GM21423 (cell line): ENCODE results near the gene RECQL.

Experiments
- ATAC-seq: cut with Tn5 transposase; IDR thresholded peaks from one replicate; pipeline ENCODE4 v1.9.1; 2021; ENCODE audit warnings: mild to moderate bottlenecking, moderate library complexity; ENCODE audit not compliant: unreplicated experiment

RECQL gene, protein sequence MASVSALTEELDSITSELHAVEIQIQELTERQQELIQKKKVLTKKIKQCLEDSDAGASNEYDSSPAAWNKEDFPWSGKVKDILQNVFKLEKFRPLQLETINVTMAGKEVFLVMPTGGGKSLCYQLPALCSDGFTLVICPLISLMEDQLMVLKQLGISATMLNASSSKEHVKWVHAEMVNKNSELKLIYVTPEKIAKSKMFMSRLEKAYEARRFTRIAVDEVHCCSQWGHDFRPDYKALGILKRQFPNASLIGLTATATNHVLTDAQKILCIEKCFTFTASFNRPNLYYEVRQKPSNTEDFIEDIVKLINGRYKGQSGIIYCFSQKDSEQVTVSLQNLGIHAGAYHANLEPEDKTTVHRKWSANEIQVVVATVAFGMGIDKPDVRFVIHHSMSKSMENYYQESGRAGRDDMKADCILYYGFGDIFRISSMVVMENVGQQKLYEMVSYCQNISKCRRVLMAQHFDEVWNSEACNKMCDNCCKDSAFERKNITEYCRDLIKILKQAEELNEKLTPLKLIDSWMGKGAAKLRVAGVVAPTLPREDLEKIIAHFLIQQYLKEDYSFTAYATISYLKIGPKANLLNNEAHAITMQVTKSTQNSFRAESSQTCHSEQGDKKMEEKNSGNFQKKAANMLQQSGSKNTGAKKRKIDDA

DNA sequence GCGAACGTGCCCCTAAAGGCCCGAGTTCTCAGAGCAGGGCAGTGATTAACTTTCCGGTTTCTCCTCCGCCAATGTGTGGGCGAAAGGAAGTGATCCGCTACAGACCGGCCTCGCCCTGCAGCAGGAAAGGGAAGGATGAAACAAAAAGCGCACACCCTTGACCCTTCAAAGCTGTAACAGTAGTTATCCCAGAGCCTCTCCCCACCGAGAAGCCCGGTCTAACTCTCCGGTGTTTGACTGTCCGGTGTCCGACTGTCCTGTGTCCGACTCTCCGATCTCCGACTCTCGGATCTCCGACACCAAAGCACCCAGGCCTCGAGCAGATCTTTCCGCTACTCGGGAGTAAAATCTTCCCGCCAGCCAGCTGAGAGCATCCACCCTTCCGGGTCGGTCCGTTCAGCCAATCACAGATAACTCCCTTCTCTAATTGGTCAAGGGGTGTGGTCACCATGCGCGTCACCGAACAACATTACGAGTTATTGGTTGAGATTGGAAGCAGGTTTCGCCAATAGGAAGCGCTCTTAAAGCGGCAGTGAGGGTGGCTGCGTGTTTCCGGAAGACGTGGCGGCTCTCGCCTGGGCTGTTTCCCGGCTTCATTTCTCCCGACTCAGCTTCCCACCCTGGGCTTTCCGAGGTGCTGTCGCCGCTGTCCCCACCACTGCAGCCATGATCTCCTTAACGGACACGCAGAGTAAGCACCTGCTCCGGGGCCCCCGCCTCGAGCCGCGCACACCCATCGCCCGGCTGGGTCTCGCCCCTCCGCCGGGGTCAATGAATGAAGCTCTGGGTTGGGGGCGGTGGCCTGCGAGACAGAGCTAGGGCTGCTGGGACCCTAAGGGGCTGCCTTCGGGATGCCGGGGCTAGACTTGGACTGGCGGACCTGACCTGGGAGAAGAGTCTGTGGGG lies at the start of gene RECQL, which contains the start of gene GOLT1B:
TSS of gene RECQL (minus strand) at position 378 of the 906 bp plus-strand sequence. CDS start 2,065 bp downstream, outside the sequence.
TSS of gene GOLT1B (plus strand) at position 532 of the 906 bp plus-strand sequence. CDS start at position 667, 135 bp downstream.
- peak; percentile 98 for ATAC-seq

DNA sequence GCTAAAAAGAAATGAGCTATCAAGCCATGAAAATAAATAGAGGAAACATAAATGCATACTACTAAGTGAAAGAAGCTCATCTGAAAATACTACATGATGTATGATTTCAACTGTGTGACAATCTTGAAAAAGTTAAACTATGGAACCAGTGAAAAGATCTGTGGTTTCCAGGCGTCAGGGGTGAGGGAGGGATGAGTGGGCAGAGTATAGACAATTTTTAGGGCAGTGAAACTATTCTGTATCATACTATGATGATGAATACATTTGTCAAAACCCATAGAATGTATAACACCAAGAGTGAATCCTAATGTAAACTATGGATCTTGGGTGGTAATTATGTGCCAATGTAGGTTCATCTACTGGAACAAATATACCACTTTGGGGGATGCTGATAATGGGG lies 46.0 kb upstream of the RECQL start:
- no peak for ATAC-seq

DNA sequence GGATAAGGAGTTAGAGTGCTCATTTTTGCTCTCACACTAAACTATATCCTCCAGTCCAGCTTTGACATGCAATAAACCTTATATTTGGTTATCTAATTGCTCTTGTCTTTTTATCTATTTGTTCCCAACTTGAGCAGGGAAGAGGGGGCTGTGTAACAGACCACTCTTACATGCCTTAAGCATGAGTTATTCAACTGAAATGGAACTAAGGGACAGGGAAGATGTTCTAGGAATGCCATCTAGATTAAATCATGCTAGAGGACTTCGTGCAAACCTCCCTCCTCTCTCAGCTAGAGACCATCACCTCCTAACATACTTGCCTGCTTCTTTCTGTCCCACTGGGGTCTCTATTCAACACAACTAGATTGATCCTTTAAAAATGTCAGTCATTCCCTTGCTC lies 45.3 kb upstream of the RECQL start:
- no peak for ATAC-seq

DNA sequence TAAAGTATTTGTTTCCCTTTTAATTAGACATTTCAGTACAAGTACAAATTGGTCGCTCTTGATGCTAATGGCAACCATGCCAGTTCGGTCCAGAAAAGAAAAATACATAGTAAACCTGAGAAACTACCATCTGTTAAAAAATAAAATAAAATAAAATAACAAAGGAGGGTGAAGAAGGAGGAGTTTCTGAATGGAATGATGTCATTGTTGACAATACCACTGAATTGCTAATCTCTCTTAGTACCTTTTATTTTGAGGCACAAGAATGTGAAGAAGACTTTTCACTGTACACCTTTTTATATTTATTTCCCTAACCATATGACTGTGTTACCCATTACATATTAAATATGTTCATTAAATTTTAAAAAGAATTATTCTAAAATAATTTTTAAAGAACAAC lies 44.1 kb upstream of the RECQL start:
- no peak for ATAC-seq

DNA sequence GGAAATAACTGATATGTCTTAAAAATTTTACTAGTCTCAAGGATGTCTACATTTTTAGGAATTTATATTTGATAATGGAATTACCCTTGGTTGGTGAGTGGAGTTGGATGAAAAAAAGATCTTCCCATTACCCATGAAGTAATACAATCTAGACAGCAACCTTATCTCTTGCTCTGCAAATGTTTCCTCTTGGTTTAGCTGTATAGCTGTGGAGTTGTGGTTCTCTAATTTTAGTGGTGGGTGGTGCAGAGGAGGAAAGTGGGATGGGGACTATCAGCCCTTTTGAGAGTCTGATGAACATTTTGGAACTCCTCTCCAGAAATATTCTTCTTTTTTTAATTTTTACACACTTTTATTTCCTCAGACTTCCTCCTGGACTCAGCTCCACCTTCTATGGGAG lies 41.7 kb upstream of the RECQL start:
- no peak for ATAC-seq

DNA sequence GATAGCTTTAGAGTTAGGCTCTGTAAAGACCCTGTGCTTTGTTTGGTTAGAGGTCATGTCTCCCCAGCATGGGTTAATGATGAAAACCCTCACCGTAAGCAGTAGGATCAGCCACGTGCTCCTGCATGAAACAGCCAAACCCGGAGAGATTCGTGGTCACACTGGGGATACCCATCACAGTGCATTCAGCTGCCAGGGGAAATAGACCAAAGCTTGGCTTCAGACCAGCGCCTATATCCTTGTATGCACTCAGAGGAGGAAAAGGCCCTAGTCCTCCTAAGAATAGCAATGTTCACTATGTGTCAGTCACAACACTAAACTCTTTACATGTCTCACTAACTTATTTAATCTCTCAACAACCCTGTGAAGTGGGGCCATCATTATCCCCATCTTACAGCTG lies 41.0 kb upstream of the RECQL start:
- no peak for ATAC-seq

DNA sequence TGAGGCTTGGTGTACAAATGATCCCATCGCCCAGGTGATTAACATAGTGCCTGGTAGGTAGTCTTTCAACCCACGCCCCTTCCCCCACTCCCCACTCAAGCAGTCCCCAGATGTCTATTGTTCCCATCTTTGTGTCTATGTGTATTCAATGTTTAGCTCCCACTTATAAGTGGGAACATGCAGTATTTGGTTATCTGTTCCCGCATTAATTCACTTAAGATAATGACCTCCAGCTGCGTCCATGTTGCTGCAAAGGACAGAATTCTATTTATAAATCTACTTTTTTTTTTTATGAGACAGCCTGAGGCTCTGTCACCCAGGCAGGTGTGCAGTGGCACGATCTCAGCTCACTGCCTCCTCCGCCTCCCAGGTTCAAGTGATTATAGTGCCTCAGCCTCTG lies 40.3 kb upstream of the RECQL start:
- ATAC-seq = no peak

DNA sequence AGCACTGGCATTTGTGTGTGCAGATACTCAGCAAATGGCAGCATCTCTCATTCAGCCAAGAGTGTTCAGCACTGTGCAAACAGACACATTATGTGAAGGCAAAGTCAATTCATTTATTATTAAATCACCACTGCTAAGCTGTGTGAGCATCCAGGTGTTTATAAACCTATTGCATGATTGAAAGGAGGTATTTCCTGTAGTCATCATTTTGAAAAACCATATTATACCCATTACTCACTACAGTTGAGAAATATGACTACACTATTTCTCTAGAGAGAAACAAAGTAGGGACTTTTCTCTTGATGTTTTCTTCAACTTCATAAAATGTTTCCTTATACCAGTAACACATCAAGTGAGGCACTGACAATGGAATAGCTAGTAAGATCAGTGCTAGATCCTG lies 38.4 kb upstream of the RECQL start:
- ATAC-seq = no peak

DNA sequence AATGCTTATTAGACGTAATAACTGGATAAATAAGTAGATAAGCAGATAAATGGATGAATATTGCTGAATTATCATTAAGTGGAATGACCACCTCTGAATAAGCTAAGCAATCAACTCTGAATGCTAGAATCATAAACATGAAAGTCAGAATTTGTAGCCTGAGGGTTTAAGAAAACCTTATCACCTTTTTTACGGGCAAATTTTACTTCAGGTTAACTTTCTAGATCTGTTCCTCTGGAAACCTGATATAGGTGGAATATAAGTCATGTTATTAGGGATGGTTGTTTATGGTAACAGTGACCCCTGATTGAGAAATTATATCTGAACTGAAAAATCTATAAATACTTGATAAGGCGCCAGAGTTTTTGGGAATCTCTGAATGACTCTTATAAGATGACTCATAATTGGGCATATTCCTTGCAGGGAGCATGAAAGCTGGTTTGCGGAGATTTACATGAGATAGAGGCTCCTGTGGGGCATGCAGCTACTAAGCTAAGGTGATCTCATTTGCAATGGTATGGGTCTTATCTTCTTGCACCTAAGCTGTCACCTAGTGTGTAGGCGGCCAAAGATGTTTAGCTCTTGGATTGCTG lies 36.7 kb upstream of the RECQL start:
- no peak for ATAC-seq

DNA sequence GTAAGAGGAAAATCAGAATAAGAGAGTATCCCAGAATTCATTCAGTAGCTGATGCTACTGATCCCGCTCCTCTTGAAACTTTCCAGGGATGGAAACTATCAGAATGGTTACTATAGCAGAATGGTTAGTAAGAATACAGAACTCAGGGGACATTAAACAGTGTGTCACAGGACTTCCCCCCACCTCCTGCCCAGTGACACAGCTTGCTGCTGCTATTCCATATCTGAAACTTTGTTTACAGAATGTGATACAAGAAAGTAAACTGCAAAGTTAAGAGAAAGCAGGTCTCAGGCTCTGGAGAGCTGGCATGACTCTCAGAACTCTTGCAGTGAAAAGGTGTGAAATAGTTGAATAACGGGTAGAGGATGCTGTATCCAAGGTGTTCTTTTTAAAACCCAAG lies 28.0 kb upstream of the RECQL start:
- ATAC-seq = no peak

DNA sequence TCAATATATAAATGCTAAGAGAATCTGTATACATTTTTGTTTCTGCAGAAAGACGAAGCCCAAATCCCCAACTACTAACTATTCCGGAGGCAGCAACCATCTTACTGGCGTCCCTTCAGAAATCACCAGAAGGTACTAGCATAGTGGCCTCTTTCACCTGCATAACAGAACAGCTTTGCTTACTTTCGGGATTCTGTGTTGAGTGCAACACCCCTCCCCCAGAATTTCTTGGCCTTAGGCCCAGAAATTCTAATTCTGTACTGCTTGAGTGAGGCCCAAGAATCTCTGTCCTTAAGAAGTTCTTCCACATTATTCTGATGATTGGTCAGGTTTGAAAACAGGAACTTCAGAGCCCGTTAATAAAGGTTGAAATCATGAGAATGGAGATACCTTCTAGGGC lies 27.5 kb upstream of the RECQL start:
- no peak for ATAC-seq

DNA sequence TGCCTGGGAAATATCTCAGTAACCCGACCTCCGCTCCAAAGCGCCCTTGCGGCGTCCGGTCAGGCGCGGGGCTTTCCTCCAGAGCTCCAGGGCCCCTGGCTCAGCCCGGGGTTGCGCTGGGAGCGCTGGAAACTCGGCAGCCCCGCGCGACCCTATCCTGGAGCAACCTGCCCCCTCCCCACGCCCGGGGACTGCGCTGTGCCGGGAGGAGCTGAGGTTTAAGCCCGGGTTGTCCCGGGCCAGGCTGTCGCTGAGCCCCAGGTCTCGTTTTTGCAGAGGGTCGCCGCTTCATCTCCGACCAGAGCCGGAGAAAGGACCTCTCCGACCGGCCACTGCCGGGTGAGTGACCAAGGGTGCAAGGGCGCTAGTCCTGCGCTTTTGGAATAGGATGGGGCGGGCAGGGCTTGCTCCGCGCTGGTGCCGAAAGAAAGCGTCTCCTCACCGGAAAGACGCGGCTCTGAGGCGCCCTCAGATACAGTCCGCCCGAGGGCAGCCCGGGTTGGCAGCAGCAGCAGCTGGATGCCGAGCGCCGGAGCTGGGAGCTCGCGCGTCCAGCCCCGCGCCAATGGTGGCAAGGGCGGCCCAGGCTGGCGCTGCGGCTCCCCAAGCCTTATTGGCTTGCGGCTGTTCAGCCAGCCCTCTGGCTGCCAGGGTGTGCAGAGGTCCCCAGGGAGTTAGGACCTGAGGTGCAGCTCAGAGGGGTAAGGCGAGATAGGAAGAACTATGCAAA lies 26.2 kb upstream of the RECQL start:
- peak; percentile 93 for ATAC-seq

DNA sequence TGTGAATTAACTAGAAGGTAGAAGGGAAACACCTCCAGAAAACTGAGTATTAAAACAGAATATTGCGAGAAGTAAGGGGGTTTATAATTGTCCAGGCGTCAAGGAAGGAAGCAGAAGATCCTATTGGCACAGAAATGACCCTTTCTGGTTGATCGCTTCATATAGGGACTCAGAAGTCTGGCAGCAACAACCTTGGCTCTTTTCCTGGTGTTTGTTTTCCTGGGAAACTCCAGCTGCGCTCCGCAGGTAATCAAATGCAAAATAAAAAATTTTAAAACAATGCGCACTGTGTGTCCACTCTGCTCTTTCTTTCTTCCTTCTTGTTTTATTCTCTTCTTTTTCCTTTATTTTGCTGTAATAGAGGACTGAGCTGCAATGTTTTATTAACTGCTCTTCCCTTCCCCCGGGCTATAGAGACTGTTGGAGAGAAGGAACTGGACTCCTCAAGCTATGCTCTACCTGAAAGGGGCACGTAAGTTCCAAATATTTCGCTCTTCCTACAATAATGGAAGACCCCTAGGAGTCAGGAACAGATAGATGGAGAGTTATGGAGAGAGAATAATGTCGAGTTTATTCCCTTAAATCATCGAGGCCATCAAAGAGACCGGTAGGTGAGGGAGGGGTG lies 25.4 kb upstream of the RECQL start:
- ATAC-seq = no peak

DNA sequence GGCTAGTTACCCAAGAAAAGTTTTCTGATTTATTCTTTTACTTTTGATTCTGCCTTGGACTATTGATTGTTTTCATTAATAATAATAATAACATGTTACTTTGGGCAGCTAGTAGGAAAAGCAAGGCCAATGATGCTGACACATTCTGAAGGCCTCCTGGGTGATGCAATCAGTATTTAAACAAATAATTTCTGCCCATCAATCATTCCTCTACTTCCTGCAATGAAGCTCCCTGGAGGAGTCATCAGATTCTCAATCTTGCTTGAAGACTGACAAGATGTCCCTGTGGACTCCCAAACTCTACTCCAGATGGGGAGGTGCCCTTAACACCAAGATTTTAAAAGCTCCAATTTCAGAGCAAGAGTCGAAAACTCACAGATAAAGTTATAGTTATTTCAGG lies 24.6 kb upstream of the RECQL start, which contains the start of gene SPX:
TSS of gene SPX (plus strand) at position 244 of the 400 bp plus-strand sequence. CDS start 177 bp downstream, outside the sequence.
- ATAC-seq = no peak

DNA sequence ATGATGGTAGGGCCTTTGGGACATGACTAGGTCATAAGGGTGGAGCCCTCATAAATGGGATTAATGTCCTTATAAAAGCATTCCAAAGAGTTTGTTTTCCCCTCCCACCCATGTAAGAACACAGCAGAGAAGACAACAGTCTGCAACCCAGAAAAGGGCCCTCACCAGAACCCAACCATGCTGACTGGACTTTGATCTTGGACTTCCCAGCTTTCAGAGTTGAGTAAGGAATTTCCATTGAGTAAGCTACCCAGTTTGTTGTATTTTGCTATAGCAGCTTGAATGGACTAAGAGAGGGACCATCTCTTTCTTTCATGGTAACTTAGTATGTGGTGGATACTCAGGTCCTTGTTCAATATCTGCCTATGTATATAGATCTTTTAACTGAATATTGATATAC lies 21.7 kb upstream of the RECQL start:
- ATAC-seq = no peak

DNA sequence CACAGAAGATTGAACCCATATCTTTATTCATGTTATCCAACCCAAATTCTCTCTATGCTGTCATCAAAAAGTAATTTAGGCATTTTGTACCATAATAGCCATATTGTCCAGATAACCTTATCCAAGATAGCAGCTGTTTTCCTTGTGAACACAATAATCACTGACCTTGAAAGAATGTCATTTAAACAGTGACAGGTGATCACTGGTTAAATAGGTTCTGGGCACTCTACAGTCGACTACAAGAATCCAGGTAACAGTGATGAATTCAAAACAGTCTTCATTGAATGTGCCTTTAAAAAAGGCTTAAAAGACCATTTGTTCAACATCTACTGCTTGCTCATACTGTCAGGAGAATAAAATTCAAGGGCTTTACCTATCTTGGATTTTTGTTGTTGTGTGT lies 20.1 kb upstream of the RECQL start:
- no peak for ATAC-seq

DNA sequence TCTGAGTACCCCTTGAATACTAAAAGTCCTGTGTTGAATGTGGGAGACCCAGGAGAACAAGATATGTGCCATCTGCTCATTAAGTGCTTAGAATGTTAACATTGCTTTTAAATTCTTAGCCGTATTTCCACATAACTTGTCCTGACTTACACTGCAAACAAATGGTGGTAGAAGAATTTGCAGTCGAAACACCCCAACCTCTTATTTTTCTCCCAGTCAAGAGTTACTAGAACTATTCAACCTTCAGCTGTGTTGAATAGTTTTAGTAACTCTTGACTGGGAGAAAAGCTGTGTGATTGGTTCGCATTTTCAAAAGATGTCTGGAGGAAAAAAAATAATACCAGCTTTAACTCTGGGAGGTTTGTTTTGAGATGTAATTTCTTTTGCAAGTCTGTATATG lies 17.0 kb upstream of the RECQL start:
- ATAC-seq = no peak

DNA sequence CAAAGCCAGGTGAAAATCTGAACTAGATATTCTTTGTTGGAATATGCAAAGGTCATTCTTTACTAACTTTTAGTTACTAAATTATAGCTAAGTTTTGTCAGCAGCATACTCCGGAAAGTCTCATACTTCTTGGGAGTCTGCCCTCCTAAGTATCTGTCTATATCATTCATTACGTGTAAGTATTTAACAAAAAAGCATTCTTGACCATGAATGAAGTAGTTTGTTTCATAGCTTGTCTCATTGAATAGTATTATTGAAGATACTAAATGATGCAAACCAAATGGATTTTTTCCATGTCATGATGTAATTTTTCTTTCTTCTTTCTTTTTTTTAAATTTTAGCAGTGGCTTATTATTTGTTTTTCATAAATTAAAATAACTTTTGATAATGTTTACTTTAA lies 14.8 kb upstream of the RECQL start:
- no peak for ATAC-seq

DNA sequence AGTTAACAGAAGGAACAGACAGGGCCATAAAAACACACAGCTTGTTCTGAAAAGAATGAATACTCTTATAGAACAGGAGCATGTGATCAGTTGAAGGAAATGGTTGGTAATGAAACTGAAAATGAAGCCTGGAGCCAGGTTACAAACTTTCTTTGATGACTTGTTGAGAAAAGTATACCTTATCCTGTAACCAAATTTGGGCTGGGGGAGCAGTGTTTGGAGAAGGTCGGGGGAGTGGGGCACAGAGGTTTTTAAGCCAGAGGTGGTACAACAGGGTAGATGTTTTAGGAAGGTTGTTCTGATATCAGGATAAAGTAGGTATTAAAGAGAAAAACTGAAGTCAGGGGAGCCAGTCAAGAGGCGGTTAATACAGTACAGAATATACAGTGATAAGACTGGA lies 8.3 kb upstream of the RECQL start:
- peak; percentile 98 for ATAC-seq

DNA sequence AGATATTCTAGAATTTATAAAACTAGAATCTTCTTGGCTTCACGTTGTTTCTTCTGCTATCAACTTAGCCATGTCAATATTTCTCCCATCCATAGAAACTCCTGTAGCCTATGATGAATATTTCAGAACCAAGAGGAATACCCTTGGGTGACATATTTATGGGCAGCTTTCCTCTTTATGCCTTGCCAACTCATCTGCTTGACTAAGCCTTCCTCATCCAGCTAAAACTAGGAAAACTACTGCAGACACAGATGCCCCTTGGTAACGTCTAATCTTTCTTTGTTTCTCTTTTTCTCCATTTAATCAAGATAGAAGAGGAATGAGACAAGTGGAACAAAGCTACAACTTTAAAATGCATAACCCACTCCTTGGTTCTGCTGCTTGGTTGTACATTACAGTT lies 6.4 kb upstream of the RECQL start:
- no peak for ATAC-seq
